NT2/D1 (cell line): ENCODE measurements around the gene NR2C2AP.
A peak's percentile ranks its signal among the peaks of the same experiment; 100 is the strongest.

ENCODE experiments used
- DNase-seq: peaks from one replicate; pipeline ENCODE4 v3.0.0-alpha.2; 2011; ENCODE audit warnings: low read depth, low spot score
- H3K27me3 ChIP-seq: 2 replicates; pipeline ENCODE4 v1.6.0; 2011; ENCODE audit warnings: mild to moderate bottlenecking; ENCODE audit not compliant: insufficient read length, insufficient read depth
- H3K36me3 ChIP-seq: 2 replicates; pipeline ENCODE4 v1.6.1; 2011; ENCODE audit warnings: mild to moderate bottlenecking, low read length, mixed read lengths; ENCODE audit not compliant: insufficient read depth, insufficient read length
- H3K4me1 ChIP-seq: 2 replicates; pipeline ENCODE4 v1.5.1; 2011; ENCODE audit not compliant: insufficient read depth, insufficient read length
- H3K4me3 ChIP-seq: 2 replicates; pipeline ENCODE4 v1.5.1; 2011; ENCODE audit warnings: low read depth; ENCODE audit not compliant: insufficient read length
- H3K9ac ChIP-seq: 2 replicates; pipeline ENCODE4 v1.6.0; 2011; ENCODE audit warnings: low read depth; ENCODE audit not compliant: insufficient read length
- H3K9me3 ChIP-seq: 2 replicates; pipeline ENCODE4 v1.5.1; 2011; ENCODE audit warnings: mild to moderate bottlenecking, low read length; ENCODE audit not compliant: insufficient read depth
- SUZ12 ChIP-seq: IDR thresholded peaks from 2 replicates; pipeline ENCODE4 v1.6.1; 2011; ENCODE audit not compliant: insufficient read length, insufficient read depth; ENCODE audit errors: extremely low read depth
- YY1 ChIP-seq: IDR thresholded peaks from 2 replicates; pipeline ENCODE4 v1.6.1; 2011; ENCODE audit not compliant: insufficient read length, insufficient read depth
- ZNF274 ChIP-seq: IDR thresholded peaks from 2 replicates; pipeline ENCODE4 v1.6.1; 2011; ENCODE audit warnings: mild to moderate bottlenecking, low read depth, low read length

Gene NR2C2AP, protein sequence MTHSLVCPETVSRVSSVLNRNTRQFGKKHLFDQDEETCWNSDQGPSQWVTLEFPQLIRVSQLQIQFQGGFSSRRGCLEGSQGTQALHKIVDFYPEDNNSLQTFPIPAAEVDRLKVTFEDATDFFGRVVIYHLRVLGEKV

DNA sequence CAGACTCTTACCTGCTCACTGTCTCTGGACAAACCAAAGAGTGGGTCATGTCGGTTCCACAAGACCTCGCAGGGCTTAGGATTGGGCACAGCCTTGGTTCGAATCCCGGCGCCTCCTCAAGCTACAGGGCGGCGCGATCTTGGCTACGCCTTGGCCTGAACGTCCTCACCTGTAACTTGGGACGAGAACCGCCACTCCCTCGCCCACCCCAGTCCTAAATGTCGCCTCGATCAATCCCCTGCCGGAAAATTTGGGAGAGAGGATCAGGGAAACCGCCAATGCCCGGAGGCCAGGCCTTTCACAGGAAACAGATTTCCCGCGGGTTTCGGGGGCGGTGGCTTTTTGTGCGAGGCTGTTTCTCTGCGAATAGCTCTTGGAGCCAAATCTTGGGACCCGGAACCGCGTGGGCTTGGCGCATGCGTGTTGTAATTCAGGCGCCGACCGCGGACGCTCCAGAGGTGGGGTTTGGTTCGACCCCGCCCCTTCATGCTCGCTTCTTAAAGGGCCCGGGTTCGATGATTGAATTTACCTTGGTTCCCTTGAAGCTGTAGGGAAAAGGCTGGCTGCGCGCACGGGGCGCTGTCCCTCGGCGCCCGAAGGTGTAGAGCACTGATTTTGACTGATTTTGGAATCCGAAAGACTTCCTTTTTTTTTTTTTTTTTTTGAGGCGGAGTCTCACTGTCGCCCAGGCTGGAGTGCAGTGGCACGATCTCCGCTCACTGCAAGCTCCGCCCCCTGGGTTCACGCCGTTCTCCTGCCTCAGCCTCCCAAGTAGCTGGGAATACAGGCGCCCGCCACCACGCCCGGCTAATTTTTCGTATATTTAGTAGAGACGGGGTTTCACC is at the start of gene NR2C2AP:
Gene NR2C2AP (minus strand): TSS at position 403 of the 845 bp plus-strand sequence. CDS start 354 bp downstream, at position 49.
- H3K27me3 ChIP-seq: peaks cover 43% of the 10 kb centered on the region
- H3K4me1 ChIP-seq: peaks cover 11% of the 10 kb centered on the region
- no peaks in the 10 kb centered on the region for H3K9me3 ChIP-seq
- peak; percentile 79 for DNase-seq
- H3K36me3 ChIP-seq: peaks cover 36% of the 10 kb centered on the region
- H3K4me3 ChIP-seq: peak within 1 kb of the TSS; percentile 93
- peak within 1 kb of the TSS; percentile 97 for H3K9ac ChIP-seq
- TF ChIP-seq YY1: no peak
- TF ChIP-seq SUZ12: no peak
- no peak for TF ChIP-seq ZNF274

DNA sequence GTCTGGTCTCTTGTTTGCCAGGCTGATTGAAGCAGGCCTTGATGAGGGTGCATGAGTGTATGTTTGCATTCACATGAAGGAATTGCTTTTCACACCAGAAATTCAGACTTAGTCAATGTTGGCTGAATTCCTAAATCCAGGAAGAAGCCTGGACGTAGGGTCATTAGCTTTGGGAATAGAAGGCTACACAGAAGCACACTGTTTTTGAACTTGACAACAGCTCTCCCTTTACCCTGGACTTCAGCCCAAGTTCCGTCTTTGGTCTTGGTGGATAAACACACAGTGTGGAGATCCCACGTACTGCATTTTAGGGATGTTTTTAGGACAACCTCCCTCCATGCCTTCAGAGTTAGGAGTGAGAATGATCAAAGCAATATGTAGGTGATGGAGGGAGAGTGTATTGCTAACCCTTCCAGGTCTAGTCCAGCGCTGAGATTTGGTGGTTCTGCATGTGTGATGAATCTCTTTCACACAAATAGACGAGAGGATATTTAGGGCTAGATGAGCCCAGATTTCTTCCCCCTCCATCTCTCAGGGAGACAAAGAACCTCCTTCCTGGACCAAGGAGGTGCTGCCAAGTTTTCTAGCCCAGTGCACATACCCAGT is 47.1 kb upstream of the NR2C2AP start:
- H3K9ac ChIP-seq: no peak overlapping the region
- H3K36me3 ChIP-seq: no peaks in the 10 kb centered on the region
- no peaks in the 10 kb centered on the region for H3K9me3 ChIP-seq
- peaks cover 11% of the 10 kb centered on the region for H3K27me3 ChIP-seq
- H3K4me1 ChIP-seq: no peaks in the 10 kb centered on the region
- H3K4me3 ChIP-seq: no peak overlapping the region
- DNase-seq: no peak
- no peak for TF ChIP-seq YY1
- TF ChIP-seq ZNF274: no peak
- TF ChIP-seq SUZ12: no peak

DNA sequence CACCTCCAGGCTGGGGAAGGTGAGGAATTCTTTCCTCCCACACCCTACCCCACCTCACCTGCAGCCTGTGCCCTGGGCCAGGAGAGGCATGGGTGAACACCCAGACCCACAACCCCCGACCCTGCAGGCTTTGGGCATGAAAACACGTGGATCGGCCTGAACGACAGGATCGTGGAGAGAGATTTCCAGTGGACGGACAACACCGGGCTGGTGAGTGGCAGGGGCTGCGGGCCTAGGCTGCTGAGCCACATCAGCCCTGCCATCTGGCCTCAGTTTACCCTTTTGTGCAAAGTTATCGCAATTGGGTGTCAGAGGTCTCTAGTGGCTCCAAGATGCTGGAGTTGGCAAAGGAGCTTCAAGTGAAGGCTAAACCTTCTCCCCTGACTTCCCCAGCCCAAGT is 37.3 kb upstream of the NR2C2AP start:
- H3K36me3 ChIP-seq: no peaks in the 10 kb centered on the region
- H3K27me3 ChIP-seq: peaks cover 19% of the 10 kb centered on the region
- DNase-seq: no peak
- H3K4me3 ChIP-seq: no peak overlapping the region
- H3K9me3 ChIP-seq: peaks cover 9% of the 10 kb centered on the region; the same call in 1 of the 2 replicates
- peaks cover 5% of the 10 kb centered on the region for H3K4me1 ChIP-seq
- H3K9ac ChIP-seq: no peak overlapping the region
- TF ChIP-seq SUZ12 (no peak), ZNF274 (no peak), YY1 (no peak)

DNA sequence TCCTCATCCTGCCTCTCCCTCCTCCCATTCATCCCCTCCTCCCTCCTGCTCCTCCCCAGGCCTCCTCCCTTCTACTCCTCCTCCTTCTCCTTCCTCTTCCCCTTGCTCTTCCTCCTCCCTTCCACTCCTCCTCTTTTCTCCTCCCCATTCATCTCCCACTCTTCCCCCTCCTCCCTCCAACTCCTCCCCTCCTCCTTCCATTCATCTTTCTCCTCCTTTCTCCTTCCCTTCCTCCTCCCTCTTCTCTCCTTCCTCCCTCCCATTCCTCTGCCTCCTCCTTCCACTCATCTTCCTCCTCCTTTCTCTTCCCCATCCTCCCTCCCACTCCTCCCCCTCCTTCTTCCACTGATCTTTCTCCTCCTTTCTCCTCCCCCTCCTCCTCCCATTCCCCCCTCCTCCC is 36.5 kb upstream of the NR2C2AP start:
- no peaks in the 10 kb centered on the region for H3K36me3 ChIP-seq
- DNase-seq: no peak
- H3K9ac ChIP-seq: no peak overlapping the region
- peaks cover 12% of the 10 kb centered on the region; the same call in 1 of the 2 replicates for H3K9me3 ChIP-seq
- H3K4me3 ChIP-seq: no peak overlapping the region
- H3K27me3 ChIP-seq: peaks cover 19% of the 10 kb centered on the region
- TF ChIP-seq YY1 (no peak), ZNF274 (no peak), SUZ12 (no peak)
- H3K4me1 ChIP-seq: peaks cover 5% of the 10 kb centered on the region

DNA sequence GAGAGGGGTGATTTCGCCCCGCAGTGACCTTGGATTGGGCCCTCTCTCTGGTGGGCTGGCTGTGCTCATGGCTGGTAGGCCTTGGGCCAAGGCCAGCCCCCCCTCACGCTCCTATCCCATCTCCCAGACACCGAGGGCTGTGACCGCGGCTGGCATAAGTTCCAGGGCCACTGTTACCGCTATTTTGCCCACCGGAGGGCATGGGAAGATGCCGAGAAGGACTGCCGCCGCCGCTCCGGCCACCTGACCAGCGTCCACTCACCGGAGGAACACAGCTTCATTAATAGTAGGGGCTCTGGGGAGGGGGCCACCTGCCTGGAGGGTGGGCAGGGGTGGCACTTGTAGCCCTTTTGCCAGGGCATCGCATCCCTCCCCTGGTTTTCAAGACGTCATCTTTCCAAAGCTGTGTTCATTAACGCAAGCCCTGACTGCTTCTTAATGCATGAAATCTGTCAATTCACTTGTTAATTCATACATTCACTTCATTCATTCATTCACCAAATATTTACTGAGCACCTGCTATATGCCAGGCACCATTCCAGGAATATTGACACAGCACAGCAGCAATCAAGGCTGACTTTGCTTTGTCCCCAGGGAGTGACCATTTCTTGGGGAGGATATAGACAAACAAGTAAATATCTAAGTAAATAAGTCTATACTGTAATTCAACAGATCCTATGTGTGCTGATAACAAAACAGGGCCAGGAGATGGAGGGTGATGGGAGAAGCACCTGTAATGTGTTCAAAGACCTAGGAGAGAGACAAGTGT is 35.1 kb upstream of the NR2C2AP start:
- no peaks in the 10 kb centered on the region for H3K36me3 ChIP-seq
- H3K4me1 ChIP-seq: peaks cover 5% of the 10 kb centered on the region
- H3K27me3 ChIP-seq: peaks cover 19% of the 10 kb centered on the region
- H3K9me3 ChIP-seq: peaks cover 26% of the 10 kb centered on the region
- no peak overlapping the region for H3K9ac ChIP-seq
- H3K4me3 ChIP-seq: no peak overlapping the region
- no peak for TF ChIP-seq YY1
- TF ChIP-seq SUZ12: no peak
- no peak for DNase-seq

DNA sequence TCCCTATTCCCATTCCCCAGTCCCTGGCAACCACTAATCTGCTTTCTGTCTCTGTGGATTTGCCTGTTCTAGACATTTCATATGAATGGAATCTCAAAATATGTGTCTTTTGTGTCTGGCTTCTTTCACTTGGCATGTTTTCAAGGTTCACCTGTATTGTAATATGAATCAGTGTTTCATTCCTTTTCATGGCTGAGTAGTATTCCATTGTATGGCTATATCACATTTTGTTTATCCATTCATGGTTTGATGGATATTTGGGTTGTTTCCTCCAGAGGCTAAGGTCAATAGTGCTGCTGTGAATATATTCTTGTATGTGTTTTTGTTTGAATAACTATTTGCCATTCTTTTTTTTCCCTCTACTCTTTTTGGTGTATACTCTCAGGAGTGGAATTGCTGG is 33.0 kb upstream of the NR2C2AP start:
- no peak for TF ChIP-seq YY1
- no peak for TF ChIP-seq SUZ12
- no peak for TF ChIP-seq ZNF274
- peaks cover 5% of the 10 kb centered on the region for H3K4me1 ChIP-seq
- H3K36me3 ChIP-seq: no peaks in the 10 kb centered on the region
- peaks cover 26% of the 10 kb centered on the region for H3K9me3 ChIP-seq
- peaks cover 19% of the 10 kb centered on the region for H3K27me3 ChIP-seq
- no peak overlapping the region for H3K9ac ChIP-seq
- DNase-seq: no peak
- no peak overlapping the region for H3K4me3 ChIP-seq
